ENCODE results near the gene KRT86.

Gene KRT86

GRCh38 chr12:52318241-52318990 is 44.0 kb downstream of the KRT86 start:
- no peak overlapping the region for H3K4me3 ChIP-seq (ENCODE audit: low read length)
- no peak for DNase-seq (ENCODE audit: low read depth)
- TF ChIP-seq CTCF (conservative IDR thresholded peaks at IDR 0.05; ENCODE audit: low read length) = no peak

- H3K4me3 ChIP-seq (ENCODE audit: low read length) = no peak overlapping the region
- no peak for DNase-seq (ENCODE audit: low read depth)
- TF ChIP-seq CTCF (conservative IDR thresholded peaks at IDR 0.05; ENCODE audit: low read length) = no peak
These were observed 44.7 kb downstream of the KRT86 start for GRCh38 chr12:52319097-52319496.

GRCh38 chr12:52320784-52321400 is 46.4 kb downstream of the KRT86 start, which contains the start of gene KRT83:
TSS of gene KRT83 (minus strand) at chr12:52321398. CDS start at chr12:52321335, 63 bp downstream.
- no peak within 1 kb of the TSS for H3K4me3 ChIP-seq (ENCODE audit: low read length)
- no peak for TF ChIP-seq CTCF (conservative IDR thresholded peaks at IDR 0.05; ENCODE audit: low read length)
- no peak for DNase-seq (ENCODE audit: low read depth)

- TF ChIP-seq CTCF (conservative IDR thresholded peaks at IDR 0.05; ENCODE audit: low read length) = no peak
- no peak overlapping the region for H3K4me3 ChIP-seq (ENCODE audit: low read length)
- no peak for DNase-seq (ENCODE audit: low read depth)
These were observed 47.0 kb downstream of the KRT86 start for GRCh38 chr12:52321418-52321817.

GRCh38 chr12:52322069-52322468 is 47.6 kb downstream of the KRT86 start:
- H3K4me3 ChIP-seq (ENCODE audit: low read length) = no peak overlapping the region
- TF ChIP-seq CTCF (conservative IDR thresholded peaks at IDR 0.05; ENCODE audit: low read length) = no peak
- DNase-seq (ENCODE audit: low read depth) = no peak

- no peak for DNase-seq (ENCODE audit: low read depth)
These were observed 48.6 kb downstream of the KRT86 start for GRCh38 chr12:52323001-52323400.

More at GRCh38 chr12:52323001-52323400, 48.6 kb downstream of the KRT86 start:
- no peak for TF ChIP-seq CTCF (conservative IDR thresholded peaks at IDR 0.05; ENCODE audit: low read length)
- no peak overlapping the region for H3K4me3 ChIP-seq (ENCODE audit: low read length)

Data from AG10803 (cell line).